GM21825 (cell line): ENCODE results near the gene GTPBP1.
A peak's percentile ranks its signal among the peaks of the same experiment; 100 is the strongest.

ENCODE experiments used
- ATAC-seq: cut with Tn5 transposase; IDR thresholded peaks from one replicate; pipeline ENCODE4 v1.9.1; 2021; ENCODE audit warnings: mild to moderate bottlenecking, moderate library complexity; ENCODE audit not compliant: unreplicated experiment

GTPBP1 gene

GRCh38 chr22:38739300-38740055 lies 33.7 kb downstream of the GTPBP1 start:
- no peak for ATAC-seq

- no peak for ATAC-seq
Observed at GRCh38 chr22:38740116-38740723, 34.5 kb downstream of the GTPBP1 start.

- ATAC-seq, result no peak
Observed at GRCh38 chr22:38740754-38741153, 35.0 kb downstream of the GTPBP1 start.

- no peak for ATAC-seq
Observed at GRCh38 chr22:38741166-38741565, 35.4 kb downstream of the GTPBP1 start.

GRCh38 chr22:38741576-38741975 lies 35.8 kb downstream of the GTPBP1 start:
- ATAC-seq, result no peak

- ATAC-seq, result no peak
Observed at GRCh38 chr22:38742176-38742942, 36.6 kb downstream of the GTPBP1 start.

- ATAC-seq, result no peak
Observed at GRCh38 chr22:38744981-38745380, 39.2 kb downstream of the GTPBP1 start.

GRCh38 chr22:38745676-38746460 lies 40.1 kb downstream of the GTPBP1 start:
- no peak for ATAC-seq

GRCh38 chr22:38748487-38749136 lies 42.9 kb downstream of the GTPBP1 start:
- ATAC-seq, result no peak

GRCh38 chr22:38750104-38750503 lies 44.4 kb downstream of the GTPBP1 start:
- no peak for ATAC-seq

- no peak for ATAC-seq
Observed at GRCh38 chr22:38750638-38751037, 44.9 kb downstream of the GTPBP1 start.

- ATAC-seq, result no peak
Observed at GRCh38 chr22:38751066-38751421, 45.3 kb downstream of the GTPBP1 start.

GRCh38 chr22:38751422-38752346 lies 45.9 kb downstream of the GTPBP1 start:
- no peak for ATAC-seq

- ATAC-seq, result no peak
Observed at GRCh38 chr22:38753948-38754750, 48.4 kb downstream of the GTPBP1 start.

- ATAC-seq, result no peak
Observed at GRCh38 chr22:38754751-38755154, 49.0 kb downstream of the GTPBP1 start.

- ATAC-seq, result peak; percentile 34
Observed at GRCh38 chr22:38755155-38755910, 49.6 kb downstream of the GTPBP1 start.

- ATAC-seq, result peak; percentile 50
Observed at GRCh38 chr22:38755911-38756532, 50.3 kb downstream of the GTPBP1 start, which contains the start of gene SUN2. SUN2 (minus strand) TSS chr22:38755998; CDS start chr22:38752628, 3,370 bp downstream.
